Endodermal cell (in vitro differentiated cells): ENCODE measurements around the gene ASPG. TPM values are rescaled to one million over a fixed set of nuclear protein-coding genes. Genes with fewer than 3 reads are reported as not detected.
"Not testable (repeated sequence)": the region's sequence is repeated elsewhere in the genome, so short reads cannot be mapped to it uniquely, and the experiment has no call there.

Source experiments
- DNase-seq: peaks from one replicate; pipeline ENCODE4 v3.0.0-alpha.2; 2017
- H3K27ac ChIP-seq: 2 replicates; pipeline ENCODE4 v1.5.1; 2013; ENCODE audit warnings: mild to moderate bottlenecking, low read depth, low read length, moderate library complexity
- H3K27me3 ChIP-seq: 2 replicates; pipeline ENCODE4 v1.6.1; 2013; ENCODE audit warnings: mild to moderate bottlenecking, low read length, moderate library complexity; ENCODE audit not compliant: insufficient read depth, control insufficient read depth, poor library complexity, severe bottlenecking
- H3K36me3 ChIP-seq: 2 replicates; pipeline ENCODE4 v1.7.0; 2013; ENCODE audit warnings: mild to moderate bottlenecking, low read length, moderate library complexity; ENCODE audit not compliant: control insufficient read depth, insufficient read depth
- H3K4me1 ChIP-seq: one replicate; pipeline ENCODE4 v1.7.0; 2013; ENCODE audit warnings: low read length; ENCODE audit not compliant: control insufficient read depth, insufficient read depth
- H3K4me3 ChIP-seq: 2 replicates; pipeline ENCODE4 v1.5.1; 2013; ENCODE audit warnings: mild to moderate bottlenecking, low read length, moderate library complexity
- H3K9ac ChIP-seq: 2 replicates; pipeline ENCODE4 v1.6.1; 2013; ENCODE audit warnings: mild to moderate bottlenecking, low read length, moderate library complexity; ENCODE audit not compliant: poor library complexity, severe bottlenecking; ENCODE audit errors: extremely low read depth
- H3K9me3 ChIP-seq: 2 replicates; pipeline ENCODE4 v1.6.1; 2013; ENCODE audit warnings: mild to moderate bottlenecking, low read length, moderate library complexity; ENCODE audit not compliant: control insufficient read depth
- H3K27ac Mint-ChIP-seq: 2 replicates; pipeline ENCODE4 v1.8.0; 2020; ENCODE audit warnings: mixed read lengths
- H3K27me3 Mint-ChIP-seq: 2 replicates; pipeline ENCODE4 v1.8.0; 2021; ENCODE audit warnings: mild to moderate bottlenecking, mixed read lengths; ENCODE audit not compliant: insufficient read depth
- H3K36me3 Mint-ChIP-seq: 2 replicates; pipeline ENCODE4 v1.8.0; 2020; ENCODE audit warnings: low read depth, mixed read lengths
- H3K4me1 Mint-ChIP-seq: 2 replicates; pipeline ENCODE4 v1.8.0; 2020; ENCODE audit warnings: mixed read lengths
- H3K4me3 Mint-ChIP-seq: 2 replicates; pipeline ENCODE4 v1.8.0; 2020; ENCODE audit warnings: mild to moderate bottlenecking, moderate library complexity, mixed read lengths
- H3K9me3 Mint-ChIP-seq: 2 replicates; pipeline ENCODE4 v1.8.0; 2020; ENCODE audit warnings: mild to moderate bottlenecking, mixed read lengths
- WGBS, 2 experiments: methylation state at CpG; one replicate each; pipeline versions ENCODE4 v1.1.5 to v1.1.7; 2013; ENCODE audit warnings: missing lambda C conversion rate in 2 of 2, mixed read lengths in 1 of 2; ENCODE audit not compliant: insufficient coverage in 1 of 2, insufficient read length in 1 of 2; 5-methylcytosine and 5-hydroxymethylcytosine counted together
- total RNA-seq, 2 donors: library from RNA; stranded (reverse); fragmentation: NEBNext Ultra II Directional in 1 of 2; extraction: Animal tissue kit (Norgen Biotek cat#: 25700) in 1 of 2; gene quantifications; 2 replicates in 1 of 2; 3 replicates in 1 of 2; pipeline ENCODE4 v1.2.1, GENCODE V29; 2021
- TF ChIP-seq, protein P1 (sequence below): fragments of 200-600 bp; sonication (generic); conservative IDR thresholded peaks from 2 replicates; pipeline ENCODE4 v1.5.0; 2021; ENCODE audit warnings: antibody characterized with exemption, mild to moderate bottlenecking

ASPG gene
- total RNA-seq, 2 donors from 2014 or later: 0.71 to 1.4 TPM

DNA sequence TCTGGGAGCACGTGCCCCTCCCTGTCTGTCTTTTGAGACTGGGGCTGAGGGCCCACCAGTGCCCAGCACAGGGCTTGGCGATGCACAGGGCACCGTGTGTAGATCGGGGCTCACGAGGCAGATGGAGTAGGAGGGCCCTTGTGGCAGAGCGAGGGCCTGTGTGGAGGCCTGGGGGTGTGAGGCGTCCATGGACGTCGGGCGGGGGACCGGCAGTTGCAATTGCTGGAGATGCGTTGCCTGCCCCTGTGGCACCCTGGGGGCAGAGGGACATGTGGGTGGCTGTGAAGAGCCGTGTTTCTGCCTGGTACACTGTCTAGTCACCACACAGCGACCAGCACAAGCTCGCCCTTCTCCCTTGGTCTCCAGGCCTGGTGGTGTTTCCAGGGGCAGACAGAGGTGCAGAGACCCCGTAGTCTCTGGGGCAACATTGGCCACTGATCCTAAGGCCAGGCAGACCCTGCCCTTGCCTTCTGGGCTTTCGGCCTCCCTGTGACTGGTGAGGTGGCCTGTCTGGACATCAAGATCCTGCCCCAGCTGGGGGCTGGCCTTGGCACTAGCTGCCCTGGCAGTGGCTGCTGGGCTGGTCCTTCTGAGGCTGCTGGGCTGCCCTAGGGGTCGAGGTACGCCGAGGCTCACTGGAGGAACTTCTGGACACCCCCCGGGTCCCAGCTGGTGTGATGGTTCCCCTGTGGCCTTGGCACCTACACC is 67.3 kb downstream of the ASPG start:
- peaks cover 7% of the 10 kb centered on the region for H3K36me3 Mint-ChIP-seq
- Histone ChIP-seq H3K36me3 (peaks cover 5% of the 10 kb centered on the region), H3K9ac (no peak overlapping the region), H3K4me1 (peaks cover 7% of the 10 kb centered on the region), H3K4me3 (no peak overlapping the region), H3K9me3 (no peaks in the 10 kb centered on the region), H3K27ac (no peak overlapping the region), H3K27me3 (no peaks in the 10 kb centered on the region)
- peaks cover 12% of the 10 kb centered on the region for H3K4me1 Mint-ChIP-seq
- WGBS, 2 experiments: 93 to 98% methylated on average over 6 to 21 of the region's 21 CpGs
- H3K27me3 Mint-ChIP-seq: no peaks in the 10 kb centered on the region
- no peaks in the 10 kb centered on the region for H3K9me3 Mint-ChIP-seq
- TF ChIP-seq, protein P1, sequence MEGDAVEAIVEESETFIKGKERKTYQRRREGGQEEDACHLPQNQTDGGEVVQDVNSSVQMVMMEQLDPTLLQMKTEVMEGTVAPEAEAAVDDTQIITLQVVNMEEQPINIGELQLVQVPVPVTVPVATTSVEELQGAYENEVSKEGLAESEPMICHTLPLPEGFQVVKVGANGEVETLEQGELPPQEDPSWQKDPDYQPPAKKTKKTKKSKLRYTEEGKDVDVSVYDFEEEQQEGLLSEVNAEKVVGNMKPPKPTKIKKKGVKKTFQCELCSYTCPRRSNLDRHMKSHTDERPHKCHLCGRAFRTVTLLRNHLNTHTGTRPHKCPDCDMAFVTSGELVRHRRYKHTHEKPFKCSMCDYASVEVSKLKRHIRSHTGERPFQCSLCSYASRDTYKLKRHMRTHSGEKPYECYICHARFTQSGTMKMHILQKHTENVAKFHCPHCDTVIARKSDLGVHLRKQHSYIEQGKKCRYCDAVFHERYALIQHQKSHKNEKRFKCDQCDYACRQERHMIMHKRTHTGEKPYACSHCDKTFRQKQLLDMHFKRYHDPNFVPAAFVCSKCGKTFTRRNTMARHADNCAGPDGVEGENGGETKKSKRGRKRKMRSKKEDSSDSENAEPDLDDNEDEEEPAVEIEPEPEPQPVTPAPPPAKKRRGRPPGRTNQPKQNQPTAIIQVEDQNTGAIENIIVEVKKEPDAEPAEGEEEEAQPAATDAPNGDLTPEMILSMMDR: no peak
- H3K4me3 Mint-ChIP-seq: no peak overlapping the region
- DNase-seq: no peak
- H3K27ac Mint-ChIP-seq: no peak overlapping the region

DNA sequence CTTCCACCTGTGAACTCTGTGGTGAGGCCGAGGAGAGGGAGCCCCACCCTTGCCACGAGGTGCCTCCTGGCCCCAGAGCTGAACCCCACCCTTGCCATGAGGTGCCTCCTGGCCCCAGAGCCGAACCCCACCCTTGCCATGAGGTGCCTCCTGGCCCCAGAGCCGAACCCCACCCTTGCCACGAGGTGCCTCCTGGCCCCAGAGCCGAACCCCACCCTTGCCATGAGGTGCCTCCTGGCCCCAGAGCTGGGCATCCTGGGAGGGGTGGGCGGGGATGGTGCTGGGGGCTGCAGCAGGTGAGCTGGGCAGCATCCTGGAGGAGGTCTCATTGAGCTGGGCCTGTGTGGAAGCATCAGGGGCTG is 67.9 kb downstream of the ASPG start:
- H3K9me3 ChIP-seq, H3K36me3 Mint-ChIP-seq, H3K27me3 ChIP-seq, H3K4me3 Mint-ChIP-seq, H3K4me1 ChIP-seq, H3K27ac ChIP-seq, H3K27ac Mint-ChIP-seq, H3K36me3 ChIP-seq, H3K9ac ChIP-seq, DNase-seq, H3K27me3 Mint-ChIP-seq, H3K9me3 Mint-ChIP-seq, H3K4me1 Mint-ChIP-seq, H3K4me3 ChIP-seq: not testable (repeated sequence)
- 52% methylated on average over 7 of the region's 7 CpGs; no CpG with 5 or more reads in 1 of the 2 experiments for WGBS, 2 experiments

DNA sequence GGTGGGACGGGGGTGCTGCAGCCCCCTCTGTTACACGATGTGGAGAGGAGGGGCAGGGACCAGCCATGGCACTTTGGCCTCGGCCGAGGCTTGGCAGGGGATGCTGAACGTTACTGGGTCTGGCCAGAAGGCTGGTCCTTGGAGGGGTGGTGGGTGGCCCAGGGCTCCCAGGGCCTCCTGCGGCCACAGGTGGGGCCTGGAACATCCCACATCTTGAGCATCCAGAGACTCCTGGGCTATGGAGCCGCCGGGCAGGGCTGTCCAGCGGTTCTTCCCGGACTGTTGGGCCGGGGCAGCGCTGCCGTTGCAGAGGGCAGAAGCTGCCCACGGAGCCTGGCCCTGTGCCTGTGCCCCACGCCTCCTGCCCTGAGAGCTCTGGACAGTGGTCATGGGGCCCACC is 68.7 kb downstream of the ASPG start:
- peaks cover 5% of the 10 kb centered on the region for H3K36me3 ChIP-seq
- Mint-ChIP-seq H3K27me3 (no peaks in the 10 kb centered on the region), H3K9me3 (no peaks in the 10 kb centered on the region), H3K27ac (no peak overlapping the region), H3K4me3 (no peak overlapping the region), H3K4me1 (peaks cover 2% of the 10 kb centered on the region), H3K36me3 (peaks cover 10% of the 10 kb centered on the region)
- no peak overlapping the region for H3K4me3 ChIP-seq
- H3K9ac ChIP-seq: no peak overlapping the region
- no peaks in the 10 kb centered on the region for H3K9me3 ChIP-seq
- H3K27me3 ChIP-seq: no peaks in the 10 kb centered on the region
- peaks cover 5% of the 10 kb centered on the region for H3K4me1 ChIP-seq
- H3K27ac ChIP-seq: no peak overlapping the region
- DNase-seq: no peak
- 89 to 100% methylated on average over 1 to 15 of the region's 15 CpGs for WGBS, 2 experiments
- TF ChIP-seq, protein P1: no peak

DNA sequence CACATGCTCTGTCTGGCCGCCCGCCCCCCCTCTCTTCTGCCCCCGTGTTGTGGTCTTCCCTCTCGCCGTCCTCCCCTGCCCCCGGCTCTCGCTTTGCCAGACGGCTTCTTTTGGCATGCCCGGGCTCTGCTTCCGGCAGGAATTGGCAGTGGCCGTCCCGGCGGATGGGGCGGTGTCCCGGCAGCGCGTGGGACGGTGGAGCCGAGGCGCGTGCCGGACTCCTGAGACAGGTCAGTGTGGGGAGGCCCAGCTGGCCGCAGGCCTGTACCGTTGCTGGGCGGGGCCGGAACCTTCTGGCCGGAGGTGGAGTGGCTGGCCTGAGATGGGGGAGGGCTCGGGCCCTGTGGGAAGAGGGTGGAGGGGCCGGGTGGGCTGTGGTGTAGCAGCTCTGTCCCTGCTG is 70.0 kb downstream of the ASPG start:
- Mint-ChIP-seq H3K4me3 (no peak overlapping the region), H3K27me3 (no peaks in the 10 kb centered on the region), H3K4me1 (peaks cover 1% of the 10 kb centered on the region), H3K27ac (no peak overlapping the region), H3K9me3 (no peaks in the 10 kb centered on the region), H3K36me3 (peaks cover 10% of the 10 kb centered on the region)
- TF ChIP-seq, protein P1: no peak
- Histone ChIP-seq H3K9me3 (no peaks in the 10 kb centered on the region), H3K27me3 (no peaks in the 10 kb centered on the region), H3K9ac (no peak overlapping the region), H3K36me3 (peaks cover 5% of the 10 kb centered on the region), H3K27ac (no peak overlapping the region), H3K4me1 (no peaks in the 10 kb centered on the region), H3K4me3 (no peak overlapping the region)
- WGBS, 2 experiments: 95 to 96% methylated on average over 14 to 29 of the region's 29 CpGs
- DNase-seq: no peak
